ENCODE data around the gene BUD23. TPM values are rescaled to one million over a fixed set of nuclear protein-coding genes. Genes with fewer than 3 reads are reported as not detected.
A peak's percentile ranks its signal among the peaks of the same experiment; 100 is the strongest.

BUD23 gene
- total RNA-seq, 3 donors from 2014 or later = 39.5 to 49.8 (median 41.0) TPM

DNA sequence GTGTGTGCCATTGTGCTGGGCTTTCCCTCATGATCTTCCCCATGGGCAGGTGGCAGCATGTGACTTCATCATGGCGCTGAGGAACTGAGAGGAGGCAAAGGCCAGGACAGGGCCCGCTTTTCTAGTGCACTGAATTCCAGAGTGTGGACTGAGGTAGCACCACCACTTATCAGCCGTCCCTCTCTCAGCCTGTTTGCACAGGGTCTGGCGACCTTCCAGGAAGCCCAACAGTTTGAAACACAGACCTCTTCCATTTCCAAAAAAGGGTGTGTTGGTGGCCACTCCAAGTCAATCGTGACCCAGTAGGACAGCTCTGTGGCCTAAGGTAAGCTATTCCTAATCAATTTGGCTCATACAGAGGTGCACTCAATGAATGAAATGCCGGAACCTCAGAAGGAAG is 4.5 kb upstream of the BUD23 start:
- Histone ChIP-seq H3K27me3 (no peaks in the 10 kb centered on the region), H3K9me3 (no peaks in the 10 kb centered on the region), H3K36me3 (no peaks in the 10 kb centered on the region), H3K4me3 (no peak overlapping the region), H3K4me1 (peaks cover 11 to 14% of the 10 kb centered on the region in 2 donors), H3K27ac (no peak overlapping the region)
- intact Hi-C loops (cut with DNase I; ENCODE audit: low total_unique reads) = no loop called here
- no peak for DNase-seq (ENCODE audit: low spot score in 2 of 2)
- TF ChIP-seq POLR2AphosphoS5 (IDR thresholded peaks at IDR 0.05) = no peak
- no peak for TF ChIP-seq CTCF (IDR thresholded peaks at IDR 0.05)
- no peak for TF ChIP-seq POLR2A (IDR thresholded peaks at IDR 0.05)

DNA sequence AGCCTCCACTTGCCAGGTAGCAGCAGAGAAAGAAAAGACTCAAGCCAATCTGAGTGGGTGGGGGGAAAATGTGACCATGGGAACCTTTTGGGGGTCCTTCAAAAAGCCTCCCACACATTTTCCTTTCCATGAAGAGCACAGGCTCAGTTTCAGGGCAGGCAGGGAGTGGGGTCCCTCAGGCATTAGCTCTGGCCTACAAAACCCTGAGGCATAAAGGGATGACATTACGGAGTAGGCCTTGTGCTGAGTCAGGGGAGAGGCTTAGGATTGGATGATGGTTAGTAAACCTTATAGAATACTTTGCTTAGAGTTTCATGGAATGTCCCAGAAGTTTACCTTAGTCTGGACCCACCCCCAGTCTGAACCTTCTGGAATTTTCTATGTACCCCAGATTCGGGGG is 3.7 kb upstream of the BUD23 start:
- no peak overlapping the region for H3K4me3 ChIP-seq
- H3K27me3 ChIP-seq = no peaks in the 10 kb centered on the region
- TF ChIP-seq POLR2AphosphoS5 (IDR thresholded peaks at IDR 0.05) = no peak
- no peak for TF ChIP-seq CTCF (IDR thresholded peaks at IDR 0.05)
- TF ChIP-seq POLR2A (IDR thresholded peaks at IDR 0.05) = no peak
- no peaks in the 10 kb centered on the region for H3K36me3 ChIP-seq
- H3K4me1 ChIP-seq = peaks cover 11 to 14% of the 10 kb centered on the region in 2 donors
- no peak for DNase-seq (ENCODE audit: low spot score in 2 of 2)
- intact Hi-C loops (cut with DNase I; ENCODE audit: low total_unique reads) = no loop called here
- no peak overlapping the region for H3K27ac ChIP-seq
- no peaks in the 10 kb centered on the region for H3K9me3 ChIP-seq

- no peaks in the 10 kb centered on the region for H3K9me3 ChIP-seq
- DNase-seq (ENCODE audit: low spot score in 2 of 2) = no peak
- intact Hi-C loops (cut with DNase I; ENCODE audit: low total_unique reads) = no loop called here
- peaks cover 11 to 14% of the 10 kb centered on the region in 2 donors for H3K4me1 ChIP-seq
- no peaks in the 10 kb centered on the region for H3K27me3 ChIP-seq
- H3K4me3 ChIP-seq = no peak overlapping the region
- TF ChIP-seq POLR2AphosphoS5 (IDR thresholded peaks at IDR 0.05) (no peak), CTCF (IDR thresholded peaks at IDR 0.05) (no peak), POLR2A (IDR thresholded peaks at IDR 0.05) (no peak)
- no peak overlapping the region for H3K27ac ChIP-seq
- H3K36me3 ChIP-seq = no peaks in the 10 kb centered on the region
Observed at GRCh38 chr7:73680501-73680900, 2.9 kb upstream of the BUD23 start.

DNA sequence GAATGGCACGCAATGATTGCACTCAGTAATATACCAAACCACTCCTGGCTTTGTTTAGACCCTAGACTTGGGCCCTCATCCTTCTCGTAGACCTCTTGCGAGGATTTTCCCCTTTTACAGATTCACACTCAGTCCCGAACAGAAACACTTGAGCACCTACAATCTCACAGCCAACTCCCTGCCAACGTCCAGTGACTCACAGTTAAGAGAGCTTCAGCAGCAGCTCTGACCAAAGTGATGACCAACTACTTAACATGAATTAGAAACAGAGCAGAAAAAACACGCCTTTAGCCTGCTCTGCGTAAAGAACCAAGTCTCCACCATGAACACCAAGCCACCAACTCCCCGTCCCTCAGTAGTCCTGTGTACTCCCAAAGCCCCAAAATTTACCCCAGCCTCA is 2.4 kb upstream of the BUD23 start:
- intact Hi-C loops (cut with DNase I; ENCODE audit: low total_unique reads) = no loop called here
- no peaks in the 10 kb centered on the region for H3K36me3 ChIP-seq
- H3K4me3 ChIP-seq = peak overlapping the region in 1 of 3 donors; percentile 87
- DNase-seq (ENCODE audit: low spot score in 2 of 2) = no peak
- no peaks in the 10 kb centered on the region for H3K9me3 ChIP-seq
- H3K27ac ChIP-seq = no peak overlapping the region
- no peaks in the 10 kb centered on the region for H3K27me3 ChIP-seq
- H3K4me1 ChIP-seq = peaks cover 11 to 14% of the 10 kb centered on the region in 2 donors
- TF ChIP-seq POLR2AphosphoS5 (IDR thresholded peaks at IDR 0.05) (no peak), CTCF (IDR thresholded peaks at IDR 0.05) (no peak), POLR2A (IDR thresholded peaks at IDR 0.05) (no peak)

- Histone ChIP-seq H3K27ac (peak overlapping the region; percentile 85 to 88), H3K4me1 (peaks cover 11 to 14% of the 10 kb centered on the region in 2 donors), H3K9me3 (no peaks in the 10 kb centered on the region), H3K4me3 (peak overlapping the region; percentile 68 to 87 (median 86)), H3K36me3 (no peaks in the 10 kb centered on the region), H3K27me3 (no peaks in the 10 kb centered on the region)
- intact Hi-C loops (cut with DNase I; ENCODE audit: low total_unique reads) = no loop called here
- TF ChIP-seq CTCF (IDR thresholded peaks at IDR 0.05) (no peak), POLR2AphosphoS5 (IDR thresholded peaks at IDR 0.05) (no peak), POLR2A (IDR thresholded peaks at IDR 0.05) (no peak)
- no peak for DNase-seq (ENCODE audit: low spot score in 2 of 2)
Observed at GRCh38 chr7:73682745-73683055, 697 bp upstream of the BUD23 start.

Measured in breast epithelium (tissue), 4 donors.